SU-DHL-6 (cell line): ENCODE measurements around the gene ARHGAP26.

Experiments used
- H2AFZ ChIP-seq: fragments of 200-600 bp; sonication (generic); 2 replicates; pipeline ENCODE4 v1.6.1; 2014; ENCODE audit warnings: low read depth, mild to moderate bottlenecking, moderate library complexity, mixed read lengths, antibody characterized with exemption, low read length; ENCODE audit not compliant: severe bottlenecking
- H3F3A ChIP-seq: fragments of 200-600 bp; shearing (Covaris generic); 2 replicates; pipeline ENCODE4 v1.6.0; 2016; ENCODE audit warnings: antibody characterized with exemption, mild to moderate bottlenecking; ENCODE audit not compliant: insufficient read depth
- H3K27ac ChIP-seq: fragments of 200-600 bp; sonication (generic); 2 replicates; pipeline ENCODE4 v1.5.1; 2016; ENCODE audit warnings: low read depth, mild to moderate bottlenecking, low read length, moderate library complexity, mixed read lengths
- H3K27me3 ChIP-seq: fragments of 200-600 bp; sonication (generic), shearing (Covaris generic); 2 replicates; pipeline ENCODE4 v1.6.0; 2014; ENCODE audit warnings: mild to moderate bottlenecking, low read length
- H3K36me3 ChIP-seq: fragments of 200-600 bp; sonication (generic); 2 replicates; pipeline ENCODE4 v1.6.1; 2014; ENCODE audit warnings: mild to moderate bottlenecking, low read length, mixed read lengths
- H3K4me2 ChIP-seq: fragments of 300-600, 200-600 bp; shearing (Covaris generic), sonication (generic); 2 replicates; pipeline ENCODE4 v1.6.0; 2014; ENCODE audit warnings: low read length, low read depth, mild to moderate bottlenecking; ENCODE audit not compliant: poor library complexity, severe bottlenecking
- H3K4me3 ChIP-seq: fragments of 200-600 bp; sonication (generic); 2 replicates; pipeline ENCODE4 v1.5.1; 2014; ENCODE audit warnings: antibody characterized with exemption, low read length, mild to moderate bottlenecking, mixed read lengths; ENCODE audit not compliant: insufficient read depth, poor library complexity, severe bottlenecking
- H3K79me2 ChIP-seq: fragments of 200-600 bp; sonication (generic); 2 replicates; pipeline ENCODE4 v1.6.1; 2014; ENCODE audit warnings: mild to moderate bottlenecking, low read length, moderate library complexity; ENCODE audit not compliant: insufficient read depth
- H3K9ac ChIP-seq: fragments of 200-600 bp; sonication (generic); 2 replicates; pipeline ENCODE4 v1.7.0; 2014; ENCODE audit warnings: mild to moderate bottlenecking, low read length
- H3K9me2 ChIP-seq: fragments of 200-600 bp; sonication (generic); replicated peaks from 2 replicates; pipeline ENCODE4 v1.6.1; 2014; ENCODE audit warnings: low read length; ENCODE audit not compliant: insufficient read depth
- H3K9me3 ChIP-seq: fragments of 200-600 bp; sonication (generic); 2 replicates; pipeline ENCODE4 v1.6.1; 2014; ENCODE audit warnings: low read length, mixed read lengths; ENCODE audit not compliant: insufficient read depth
- H4K20me1 ChIP-seq: fragments of 200-600 bp; sonication (generic); 2 replicates; pipeline ENCODE4 v1.6.1; 2014; ENCODE audit warnings: low read depth, mild to moderate bottlenecking, antibody characterized with exemption, low read length, moderate library complexity, mixed read lengths
- EZH2phosphoT487 ChIP-seq: fragments of 200-600 bp; sonication (generic), shearing (Covaris generic); conservative IDR thresholded peaks from 2 replicates; pipeline ENCODE4 v1.6.1; 2018; ENCODE audit warnings: mild to moderate bottlenecking, antibody characterized with exemption, low read length, moderate library complexity, mixed read lengths
- TF ChIP-seq, protein P1 (sequence below): fragments of 200-600 bp; sonication (generic); IDR thresholded peaks from one replicate; pipeline ENCODE4 v1.5.1; 2017; ENCODE audit warnings: antibody characterized with exemption, mild to moderate bottlenecking, low read length, moderate library complexity; ENCODE audit not compliant: insufficient read depth, poor library complexity, severe bottlenecking

The ARHGAP26 gene

DNA sequence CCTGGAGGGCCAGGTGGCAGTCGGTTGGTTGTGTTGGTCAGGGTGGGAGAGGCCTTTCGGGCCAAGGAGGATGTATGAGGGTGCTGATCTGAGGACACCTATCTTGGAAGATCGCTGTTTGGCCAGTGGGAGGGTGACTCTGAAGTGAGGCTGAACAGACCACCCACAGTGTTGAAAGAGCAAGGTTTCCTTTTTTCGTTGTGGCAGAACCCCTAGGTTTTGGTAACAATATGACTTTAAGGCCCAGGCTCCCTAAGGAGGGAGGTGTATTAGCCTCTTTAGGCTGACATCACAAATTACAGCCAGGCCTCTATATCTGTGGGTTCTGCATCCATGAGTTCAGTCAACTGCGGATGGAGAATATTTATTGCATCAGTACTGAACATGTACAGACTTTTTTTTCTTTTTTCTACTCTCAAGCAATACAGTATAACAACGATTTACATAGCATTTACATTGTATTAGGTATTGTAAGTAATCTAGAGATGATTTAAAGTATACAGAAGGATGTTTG is 86.1 kb downstream of the ARHGAP26 start:
- H3K27ac ChIP-seq = no peak overlapping the region
- no peaks in the 10 kb centered on the region for H4K20me1 ChIP-seq
- no peaks in the 10 kb centered on the region for H3K79me2 ChIP-seq
- H2AFZ ChIP-seq = no peak overlapping the region
- H3K36me3 ChIP-seq = no peaks in the 10 kb centered on the region
- no peaks in the 10 kb centered on the region for H3K27me3 ChIP-seq
- no peak overlapping the region for H3K4me3 ChIP-seq
- TF ChIP-seq, protein P1, sequence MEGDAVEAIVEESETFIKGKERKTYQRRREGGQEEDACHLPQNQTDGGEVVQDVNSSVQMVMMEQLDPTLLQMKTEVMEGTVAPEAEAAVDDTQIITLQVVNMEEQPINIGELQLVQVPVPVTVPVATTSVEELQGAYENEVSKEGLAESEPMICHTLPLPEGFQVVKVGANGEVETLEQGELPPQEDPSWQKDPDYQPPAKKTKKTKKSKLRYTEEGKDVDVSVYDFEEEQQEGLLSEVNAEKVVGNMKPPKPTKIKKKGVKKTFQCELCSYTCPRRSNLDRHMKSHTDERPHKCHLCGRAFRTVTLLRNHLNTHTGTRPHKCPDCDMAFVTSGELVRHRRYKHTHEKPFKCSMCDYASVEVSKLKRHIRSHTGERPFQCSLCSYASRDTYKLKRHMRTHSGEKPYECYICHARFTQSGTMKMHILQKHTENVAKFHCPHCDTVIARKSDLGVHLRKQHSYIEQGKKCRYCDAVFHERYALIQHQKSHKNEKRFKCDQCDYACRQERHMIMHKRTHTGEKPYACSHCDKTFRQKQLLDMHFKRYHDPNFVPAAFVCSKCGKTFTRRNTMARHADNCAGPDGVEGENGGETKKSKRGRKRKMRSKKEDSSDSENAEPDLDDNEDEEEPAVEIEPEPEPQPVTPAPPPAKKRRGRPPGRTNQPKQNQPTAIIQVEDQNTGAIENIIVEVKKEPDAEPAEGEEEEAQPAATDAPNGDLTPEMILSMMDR = no peak
- no peak for TF ChIP-seq EZH2phosphoT487
- no peaks in the 10 kb centered on the region for H3K9me3 ChIP-seq
- no peak overlapping the region for H3K4me2 ChIP-seq
- H3F3A ChIP-seq = no peaks in the 10 kb centered on the region
- H3K9ac ChIP-seq = no peak overlapping the region
- H3K9me2 ChIP-seq = no peaks in the 10 kb centered on the region

DNA sequence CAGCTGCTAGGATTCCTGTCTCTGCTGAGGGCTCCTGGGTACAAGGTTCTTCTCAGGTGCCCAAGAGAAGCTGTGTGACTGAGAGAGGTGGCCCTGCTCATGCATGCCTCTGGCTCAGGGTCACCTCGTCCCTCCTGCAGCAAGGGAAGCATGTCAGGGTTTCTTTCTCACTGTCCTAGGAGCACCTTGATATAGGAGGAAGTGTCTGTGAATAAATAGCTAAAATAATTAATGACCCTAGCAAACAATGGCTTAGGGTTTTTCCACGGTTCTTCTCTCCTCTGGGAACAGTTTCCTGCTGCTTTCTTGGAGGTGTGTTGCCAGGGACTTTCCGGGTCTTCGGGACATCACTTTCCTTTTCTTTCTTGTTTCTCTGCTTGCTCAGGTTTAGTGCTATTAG is 87.2 kb downstream of the ARHGAP26 start:
- Histone ChIP-seq H3K27me3 (no peaks in the 10 kb centered on the region), H3K4me2 (no peak overlapping the region), H3K9me2 (no peaks in the 10 kb centered on the region), H3K27ac (no peak overlapping the region), H2AFZ (no peak overlapping the region), H3K4me3 (no peak overlapping the region), H3K9me3 (no peaks in the 10 kb centered on the region), H3F3A (no peaks in the 10 kb centered on the region), H3K36me3 (no peaks in the 10 kb centered on the region), H3K79me2 (no peaks in the 10 kb centered on the region), H3K9ac (no peak overlapping the region), H4K20me1 (no peaks in the 10 kb centered on the region)
- TF ChIP-seq, protein P1 = no peak
- TF ChIP-seq EZH2phosphoT487 = no peak

DNA sequence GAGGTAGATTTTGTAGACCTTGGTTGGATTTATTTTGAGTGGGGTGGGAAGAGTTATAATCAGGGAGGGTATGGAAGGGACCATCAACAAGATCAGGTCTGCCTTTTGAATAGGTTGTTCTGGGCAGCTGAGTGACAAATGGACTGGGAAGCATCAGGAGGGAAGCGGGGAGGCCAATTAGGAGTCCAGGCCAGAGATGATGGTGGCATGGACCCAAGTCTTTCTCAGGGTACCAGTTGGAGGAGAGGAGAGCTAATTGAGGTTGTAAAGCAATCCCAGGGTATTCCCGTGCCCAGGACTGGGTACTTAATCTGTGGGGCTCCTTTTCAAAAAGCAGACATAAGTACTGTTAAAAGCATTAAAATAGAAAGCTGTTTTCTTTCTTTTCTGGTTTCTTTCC is 88.9 kb downstream of the ARHGAP26 start:
- H3K27ac ChIP-seq = no peak overlapping the region
- H4K20me1 ChIP-seq = no peaks in the 10 kb centered on the region
- H3F3A ChIP-seq = no peaks in the 10 kb centered on the region
- H3K9me3 ChIP-seq = no peaks in the 10 kb centered on the region
- no peaks in the 10 kb centered on the region for H3K36me3 ChIP-seq
- H3K27me3 ChIP-seq = no peaks in the 10 kb centered on the region
- no peak overlapping the region for H2AFZ ChIP-seq
- no peak overlapping the region for H3K4me3 ChIP-seq
- H3K9me2 ChIP-seq = no peaks in the 10 kb centered on the region
- TF ChIP-seq EZH2phosphoT487 = no peak
- TF ChIP-seq, protein P1 = no peak
- H3K9ac ChIP-seq = no peak overlapping the region
- H3K79me2 ChIP-seq = no peaks in the 10 kb centered on the region
- no peak overlapping the region for H3K4me2 ChIP-seq
